Upper lobe of right lung (tissue), 1 donor: ENCODE results near the gene CRACDL. TPM values are rescaled to one million over a fixed set of nuclear protein-coding genes. Genes with fewer than 3 reads are reported as not detected.

Experiments
- ATAC-seq: fragments of 200-7000 bp; cut with Tn5 transposase; one replicate; pipeline ENCODE4 v1.9.1; 2020; ENCODE audit warnings: mild to moderate bottlenecking, moderate library complexity
- DNase-seq: peaks from one replicate; pipeline ENCODE4 v3.0.0-alpha.2; 2020
- H3K27ac ChIP-seq: fragments of 200-600 bp; one replicate; pipeline ENCODE4 v1.8.0; 2022
- H3K27me3 ChIP-seq: fragments of 200-600 bp; one replicate; pipeline ENCODE4 v1.8.0; 2022; ENCODE audit warnings: mild to moderate bottlenecking
- H3K36me3 ChIP-seq: fragments of 200-600 bp; one replicate; pipeline ENCODE4 v1.8.0; 2022
- H3K4me1 ChIP-seq: fragments of 200-600 bp; one replicate; pipeline ENCODE4 v1.8.0; 2022
- H3K4me3 ChIP-seq: fragments of 200-600 bp; one replicate; pipeline ENCODE4 v1.8.0; 2022; ENCODE audit warnings: mild to moderate bottlenecking
- H3K9me3 ChIP-seq: fragments of 200-600 bp; one replicate; pipeline ENCODE4 v1.8.0; 2022
- CTCF ChIP-seq: fragments of 200-600 bp; IDR thresholded peaks from one replicate; pipeline ENCODE4 v1.8.0; 2022; ENCODE audit warnings: antibody characterized with exemption
- intact Hi-C: fragments of 100-400 bp; cut with DNase I; formaldehyde crosslinking; loops from one replicate; pipeline ENCODE4 v1.11.0; 2022
- total RNA-seq: library from RNA; stranded (reverse); fragmentation: NEBNext Ultra II Directional; extraction: Animal tissue kit (Norgen Biotek cat#: 25700); gene quantifications from one replicate; pipeline ENCODE4 v1.2.1, GENCODE V29; 2021
- donor health status: DM: no; HTN: yes; CAD: no; lungs with severe emphysema.

The CRACDL gene
- total RNA-seq, 1 donor from 2014 or later, result 33.3 TPM

GRCh38 chr2:98867539-98868309 lies 68.3 kb downstream of the CRACDL start:
- intact Hi-C loops, result no loop called here
- peak overlapping the region; percentile 88 for H3K27ac ChIP-seq
- H3K4me3 ChIP-seq, result no peak overlapping the region
- DNase-seq, result no peak
- no peak for ATAC-seq
- TF ChIP-seq CTCF, result no peak
- H3K36me3 ChIP-seq, result no peaks in the 10 kb centered on the region
- peaks cover 5% of the 10 kb centered on the region for H3K4me1 ChIP-seq
- H3K27me3 ChIP-seq, result no peaks in the 10 kb centered on the region
- no peaks in the 10 kb centered on the region for H3K9me3 ChIP-seq

- no peak for ATAC-seq
- Histone ChIP-seq H3K4me3 (no peak overlapping the region), H3K4me1 (peaks cover 5% of the 10 kb centered on the region), H3K36me3 (no peaks in the 10 kb centered on the region), H3K27ac (no peak overlapping the region), H3K9me3 (no peaks in the 10 kb centered on the region), H3K27me3 (no peaks in the 10 kb centered on the region)
- DNase-seq, result no peak
- TF ChIP-seq CTCF, result no peak
- intact Hi-C loops, result no loop called here
Measured at GRCh38 chr2:98866033-98866432, 70.0 kb downstream of the CRACDL start.

- no peak for DNase-seq
- no peak for TF ChIP-seq CTCF
- Histone ChIP-seq H3K4me1 (no peaks in the 10 kb centered on the region), H3K36me3 (no peaks in the 10 kb centered on the region), H3K27me3 (no peaks in the 10 kb centered on the region), H3K4me3 (no peak overlapping the region), H3K9me3 (peaks cover 8% of the 10 kb centered on the region), H3K27ac (no peak overlapping the region)
- ATAC-seq, result no peak
- intact Hi-C loops, result no loop called here
Measured at GRCh38 chr2:98861601-98862000, 74.4 kb downstream of the CRACDL start.

GRCh38 chr2:98859323-98859722 lies 76.7 kb downstream of the CRACDL start:
- Histone ChIP-seq H3K27ac (no peak overlapping the region), H3K27me3 (no peaks in the 10 kb centered on the region), H3K4me1 (no peaks in the 10 kb centered on the region), H3K36me3 (no peaks in the 10 kb centered on the region), H3K4me3 (no peak overlapping the region), H3K9me3 (peaks cover 8% of the 10 kb centered on the region)
- intact Hi-C loops, result no loop called here
- ATAC-seq (no peak), DNase-seq (no peak)
- no peak for TF ChIP-seq CTCF

GRCh38 chr2:98857001-98857400 lies 79.0 kb downstream of the CRACDL start:
- H3K36me3 ChIP-seq, result no peaks in the 10 kb centered on the region
- H3K4me1 ChIP-seq, result no peaks in the 10 kb centered on the region
- TF ChIP-seq CTCF, result no peak
- ATAC-seq, result no peak
- intact Hi-C loops, result no loop called here
- DNase-seq, result no peak
- H3K27me3 ChIP-seq, result no peaks in the 10 kb centered on the region
- H3K4me3 ChIP-seq, result no peak overlapping the region
- peaks cover 8% of the 10 kb centered on the region for H3K9me3 ChIP-seq
- H3K27ac ChIP-seq, result no peak overlapping the region
